GM23248 (cell line): Measurements from ENCODE around the gene GGCT. TPM values are rescaled to one million over a fixed set of nuclear protein-coding genes. Genes with fewer than 3 reads are reported as not detected.
A peak's percentile ranks its signal among the peaks of the same experiment; 100 is the strongest.

Experiments
- DNase-seq: peaks from one replicate; pipeline ENCODE4 v3.0.0-alpha.2; 2015
- H2AFZ ChIP-seq: fragments of 200-600 bp; sonication (generic); 2 replicates; pipeline ENCODE4 v1.6.1; 2016; ENCODE audit warnings: antibody characterized with exemption
- H3F3A ChIP-seq: fragments of 200-600 bp; sonication (generic); 2 replicates; pipeline ENCODE4 v1.6.1; 2016; ENCODE audit warnings: mild to moderate bottlenecking, antibody characterized with exemption, mixed run types; ENCODE audit not compliant: insufficient read depth
- H3K27ac ChIP-seq: fragments of 200-600 bp; sonication (generic); 2 replicates; pipeline ENCODE4 v1.5.1; 2016; ENCODE audit warnings: mild to moderate bottlenecking
- H3K27me3 ChIP-seq: fragments of 200-600 bp; sonication (generic); replicated peaks from 2 replicates; pipeline ENCODE4 v1.6.1; 2016; ENCODE audit warnings: mild to moderate bottlenecking; ENCODE audit not compliant: insufficient read depth
- H3K36me3 ChIP-seq: fragments of 200-600 bp; sonication (generic); 2 replicates; pipeline ENCODE4 v1.6.1; 2016; ENCODE audit warnings: low read depth, mild to moderate bottlenecking
- H3K4me1 ChIP-seq: fragments of 200-600 bp; sonication (generic); 2 replicates; pipeline ENCODE4 v1.6.1; 2016; ENCODE audit warnings: mild to moderate bottlenecking; ENCODE audit not compliant: insufficient read depth
- H3K4me2 ChIP-seq: fragments of 200-600 bp; sonication (generic); one replicate; pipeline ENCODE4 v1.6.1; 2016; ENCODE audit warnings: mild to moderate bottlenecking; ENCODE audit not compliant: unreplicated experiment
- H3K4me3 ChIP-seq: fragments of 200-600 bp; sonication (generic); 2 replicates; pipeline ENCODE4 v1.5.1; 2016; ENCODE audit warnings: mild to moderate bottlenecking
- H3K79me2 ChIP-seq: fragments of 200-600 bp; sonication (generic); 2 replicates; pipeline ENCODE4 v1.6.1; 2016; ENCODE audit warnings: mild to moderate bottlenecking; ENCODE audit not compliant: insufficient read depth
- H3K9ac ChIP-seq: fragments of 200-600 bp; sonication (generic); 2 replicates; pipeline ENCODE4 v1.6.1; 2016; ENCODE audit warnings: mild to moderate bottlenecking
- H3K9me2 ChIP-seq: fragments of 200-600 bp; sonication (generic); 2 replicates; pipeline ENCODE4 v1.6.1; 2016; ENCODE audit warnings: mixed run types, mild to moderate bottlenecking, moderate library complexity; ENCODE audit not compliant: insufficient read depth
- H3K9me3 ChIP-seq: fragments of 200-600 bp; sonication (generic); one replicate; pipeline ENCODE4 v1.6.1; 2017; ENCODE audit warnings: low read depth
- H4K20me1 ChIP-seq: fragments of 200-600 bp; sonication (generic); 2 replicates; pipeline ENCODE4 v1.6.0; 2016; ENCODE audit not compliant: insufficient read depth
- EZH2 ChIP-seq: fragments of 200-600 bp; sonication (generic); IDR thresholded peaks from 2 replicates; pipeline ENCODE4 v1.6.1; 2018; ENCODE audit warnings: antibody characterized with exemption, mild to moderate bottlenecking; ENCODE audit not compliant: insufficient read depth, poor library complexity, severe bottlenecking
- EZH2phosphoT487 ChIP-seq: fragments of 200-600 bp; sonication (generic); IDR thresholded peaks from 2 replicates; pipeline ENCODE4 v1.6.1; 2018; ENCODE audit warnings: antibody characterized with exemption, moderate library complexity, mild to moderate bottlenecking, low read depth; ENCODE audit not compliant: insufficient read depth
- WGBS, 2 experiments: methylation state at CpG; one replicate each; pipeline ENCODE4 v1.1.6; 2015 to 2017; ENCODE audit warnings: low lambda C conversion rate in 2 of 2, low coverage in 1 of 2; ENCODE audit errors: missing lambda C conversion rate in 2 of 2; 5-methylcytosine and 5-hydroxymethylcytosine counted together
- in situ Hi-C: fragments of 300-500 bp; cut with MboI; formaldehyde crosslinking; loops from 2 replicates; pipeline ENCODE4 v1.15.0; 2020
- polyA plus RNA-seq: library from polyadenylated mRNA; unstranded; fragments of >200 nt; fragmentation: Nextera tagmentation; extraction: Ambion mirVana; gene quantifications from 2 replicates; pipeline ENCODE4 v1.2.1, GENCODE V29; 2016
- total RNA-seq: library from RNA; depleted of rRNA; stranded (reverse); fragments of >200 nt; shearing (Covaris generic); gene quantifications from 2 replicates; pipeline ENCODE4 v1.2.3, GENCODE V29; 2014

Gene GGCT
- total and polyA plus RNA-seq, 2 experiments from 2014 or later = 31.3 to 47.9 TPM

- H3K4me3 ChIP-seq = no peak overlapping the region
These were observed 38.4 kb downstream of the GGCT start for GRCh38 chr7:30466266-30466665.

GRCh38 chr7:30465811-30466180 is 38.8 kb downstream of the GGCT start:
- WGBS, 2 experiments = 48 to 50% methylated on average over 2 of the region's 2 CpGs
- in situ Hi-C loops = no loop called here
- no peak overlapping the region for H2AFZ ChIP-seq
- no peaks in the 10 kb centered on the region for H3K9me2 ChIP-seq
- H3K36me3 ChIP-seq = no peaks in the 10 kb centered on the region
- TF ChIP-seq EZH2 = no peak
- TF ChIP-seq EZH2phosphoT487 = no peak
- peak overlapping the region; percentile 14 for H3K4me2 ChIP-seq
- H3K9ac ChIP-seq = 0 out of 2 replicates have a peak overlapping the region, but pooled peaks have one; percentile 1
- no peaks in the 10 kb centered on the region for H3K9me3 ChIP-seq
- no peak overlapping the region for H3K4me3 ChIP-seq
- peaks cover 51% of the 10 kb centered on the region for H3K4me1 ChIP-seq
- peaks cover 47% of the 10 kb centered on the region for H3F3A ChIP-seq
- H3K79me2 ChIP-seq = peaks cover 72% of the 10 kb centered on the region
- H4K20me1 ChIP-seq = no peaks in the 10 kb centered on the region
- H3K27ac ChIP-seq = peak overlapping the region; percentile 48
- no peak for DNase-seq
- no peaks in the 10 kb centered on the region for H3K27me3 ChIP-seq

More at GRCh38 chr7:30466266-30466665, 38.4 kb downstream of the GGCT start:
- in situ Hi-C loops = no loop called here
- 0 out of 2 replicates have a peak overlapping the region, but pooled peaks have one; percentile 1 for H3K9ac ChIP-seq
- H3K9me3 ChIP-seq = no peaks in the 10 kb centered on the region
- H2AFZ ChIP-seq = no peak overlapping the region
- peaks cover 55% of the 10 kb centered on the region for H3K4me1 ChIP-seq
- no peaks in the 10 kb centered on the region for H3K36me3 ChIP-seq
- H3K9me2 ChIP-seq = no peaks in the 10 kb centered on the region
- no peaks in the 10 kb centered on the region for H4K20me1 ChIP-seq
- H3F3A ChIP-seq = peaks cover 51% of the 10 kb centered on the region
- 76 to 78% methylated on average over 4 of the region's 4 CpGs for WGBS, 2 experiments
- H3K79me2 ChIP-seq = peaks cover 72% of the 10 kb centered on the region
- no peak overlapping the region for H3K4me2 ChIP-seq
- no peaks in the 10 kb centered on the region for H3K27me3 ChIP-seq
- peak overlapping the region; percentile 48 for H3K27ac ChIP-seq
- peak; percentile 13 for DNase-seq
- TF ChIP-seq EZH2phosphoT487 (no peak), EZH2 (no peak)

GRCh38 chr7:30465046-30465810 is 39.4 kb downstream of the GGCT start:
- H3K36me3 ChIP-seq = no peaks in the 10 kb centered on the region
- no peaks in the 10 kb centered on the region for H3K9me3 ChIP-seq
- H4K20me1 ChIP-seq = no peaks in the 10 kb centered on the region
- H3K4me3 ChIP-seq = no peak overlapping the region
- no peaks in the 10 kb centered on the region for H3K9me2 ChIP-seq
- H3K79me2 ChIP-seq = peaks cover 69% of the 10 kb centered on the region
- peaks cover 43% of the 10 kb centered on the region for H3F3A ChIP-seq
- H3K9ac ChIP-seq = no peak overlapping the region
- DNase-seq = peak; percentile 73
- in situ Hi-C loops = no loop called here
- peaks cover 51% of the 10 kb centered on the region for H3K4me1 ChIP-seq
- H3K27me3 ChIP-seq = no peaks in the 10 kb centered on the region
- 72 to 74% methylated on average over 5 of the region's 5 CpGs for WGBS, 2 experiments
- H2AFZ ChIP-seq = no peak overlapping the region
- H3K27ac ChIP-seq = peak overlapping the region; percentile 48
- peak overlapping the region; percentile 14 for H3K4me2 ChIP-seq
- TF ChIP-seq EZH2phosphoT487 = 0 out of 2 replicates have a peak, but pooled peaks have one; percentile 47
- no peak for TF ChIP-seq EZH2

GRCh38 chr7:30464231-30464671 is 40.4 kb downstream of the GGCT start:
- no peaks in the 10 kb centered on the region for H3K36me3 ChIP-seq
- peak; percentile 38 for DNase-seq
- no peaks in the 10 kb centered on the region for H3K27me3 ChIP-seq
- H3K9ac ChIP-seq = no peak overlapping the region
- TF ChIP-seq EZH2phosphoT487 (no peak), EZH2 (no peak)
- H3K9me2 ChIP-seq = no peaks in the 10 kb centered on the region
- H4K20me1 ChIP-seq = no peaks in the 10 kb centered on the region
- no peak overlapping the region for H2AFZ ChIP-seq
- peaks cover 45% of the 10 kb centered on the region for H3F3A ChIP-seq
- no peak overlapping the region for H3K27ac ChIP-seq
- in situ Hi-C loops = no loop called here
- peaks cover 51% of the 10 kb centered on the region for H3K4me1 ChIP-seq
- peaks cover 64% of the 10 kb centered on the region for H3K79me2 ChIP-seq
- H3K4me2 ChIP-seq = no peak overlapping the region
- WGBS, 2 experiments = 82 to 86% methylated on average over 5 of the region's 5 CpGs
- H3K9me3 ChIP-seq = no peaks in the 10 kb centered on the region
- H3K4me3 ChIP-seq = no peak overlapping the region
